Loucy (cell line): ENCODE measurements around the gene SLC46A2.

Experiments
- H2AFZ ChIP-seq: fragments of 200-600 bp; sonication (generic); 2 replicates; pipeline ENCODE4 v1.6.0; 2016; ENCODE audit warnings: antibody characterized with exemption, mild to moderate bottlenecking, low read length, moderate library complexity
- H3F3A ChIP-seq: fragments of 200-600 bp; 2 replicates; pipeline ENCODE4 v1.6.0; 2016; ENCODE audit warnings: antibody characterized with exemption, low read depth, mild to moderate bottlenecking
- H3K27me3 ChIP-seq: fragments of 200-600 bp; sonication (generic); 2 replicates; pipeline ENCODE4 v1.6.1; 2014; ENCODE audit warnings: low read length, mild to moderate bottlenecking; ENCODE audit not compliant: insufficient read depth, poor library complexity, severe bottlenecking
- H3K36me3 ChIP-seq: fragments of 200-600 bp; sonication (generic); 2 replicates; pipeline ENCODE4 v1.6.1; 2016; ENCODE audit warnings: low read length; ENCODE audit not compliant: insufficient read depth
- H3K4me1 ChIP-seq: fragments of 200-600 bp; sonication (generic); 2 replicates; pipeline ENCODE4 v1.5.1; 2014; ENCODE audit warnings: low read length, mild to moderate bottlenecking; ENCODE audit not compliant: insufficient read depth, poor library complexity, severe bottlenecking
- H3K4me2 ChIP-seq: fragments of 200-600 bp; sonication (generic); 2 replicates; pipeline ENCODE4 v1.6.0; 2014; ENCODE audit warnings: antibody characterized with exemption, low read length, low read depth, mild to moderate bottlenecking; ENCODE audit not compliant: poor library complexity, severe bottlenecking
- H3K4me3 ChIP-seq: fragments of 200-600 bp; sonication (generic); 2 replicates; pipeline ENCODE4 v1.5.1; 2014; ENCODE audit warnings: low read length, mild to moderate bottlenecking, mixed read lengths; ENCODE audit not compliant: poor library complexity, severe bottlenecking
- H3K79me2 ChIP-seq: fragments of 200-600 bp; sonication (generic); 2 replicates; pipeline ENCODE4 v1.6.1; 2014; ENCODE audit warnings: low read length; ENCODE audit not compliant: insufficient read depth
- H3K9ac ChIP-seq: fragments of 200-600 bp; sonication (generic); 2 replicates; pipeline ENCODE4 v1.6.0; 2014; ENCODE audit warnings: mild to moderate bottlenecking, low read depth, low read length, moderate library complexity; ENCODE audit not compliant: poor library complexity, severe bottlenecking
- H3K9me2 ChIP-seq: fragments of 200-600 bp; sonication (generic); replicated peaks from 2 replicates; pipeline ENCODE4 v1.6.1; 2016; ENCODE audit warnings: low read depth, low read length, mixed read lengths
- H3K9me3 ChIP-seq: fragments of 200-600 bp; sonication (generic); 2 replicates; pipeline ENCODE4 v1.6.1; 2014; ENCODE audit warnings: mild to moderate bottlenecking, antibody characterized with exemption, low read length, low read depth; ENCODE audit not compliant: insufficient read depth
- H4K20me1 ChIP-seq: fragments of 200-600 bp; sonication (generic); 2 replicates; pipeline ENCODE4 v1.6.0; 2014; ENCODE audit warnings: antibody characterized with exemption, low read length, mild to moderate bottlenecking; ENCODE audit not compliant: insufficient read depth, poor library complexity, severe bottlenecking
- CTCF ChIP-seq: fragments of 200-600 bp; sonication (generic); conservative IDR thresholded peaks from 2 replicates; pipeline ENCODE4 v1.5.1; 2014; ENCODE audit warnings: mild to moderate bottlenecking, antibody characterized with exemption, low read length
- EZH2phosphoT487 ChIP-seq: fragments of 200-600 bp; IDR thresholded peaks from 2 replicates; pipeline ENCODE4 v1.6.1; 2018; ENCODE audit warnings: antibody characterized with exemption, mild to moderate bottlenecking, moderate library complexity, borderline replicate concordance

The SLC46A2 gene

GRCh38 chr9:112863214-112863613, 27.5 kb downstream of the SLC46A2 start:
- Histone ChIP-seq H3K4me2 (no peak overlapping the region), H3K4me3 (no peak overlapping the region), H3K79me2 (no peaks in the 10 kb centered on the region), H3K36me3 (no peaks in the 10 kb centered on the region), H3K9me3 (no peaks in the 10 kb centered on the region), H3K9ac (no peak overlapping the region), H3K9me2 (no peaks in the 10 kb centered on the region), H4K20me1 (no peaks in the 10 kb centered on the region), H2AFZ (no peak overlapping the region), H3K4me1 (no peaks in the 10 kb centered on the region), H3F3A (no peaks in the 10 kb centered on the region), H3K27me3 (no peaks in the 10 kb centered on the region)
- TF ChIP-seq EZH2phosphoT487 (no peak), CTCF (no peak)

- Histone ChIP-seq H3K4me1 (no peaks in the 10 kb centered on the region), H3K9ac (no peak overlapping the region), H2AFZ (no peak overlapping the region), H3K27me3 (no peaks in the 10 kb centered on the region), H3K79me2 (no peaks in the 10 kb centered on the region), H3K4me3 (no peak overlapping the region), H3F3A (no peaks in the 10 kb centered on the region), H4K20me1 (no peaks in the 10 kb centered on the region), H3K4me2 (no peak overlapping the region), H3K9me2 (no peaks in the 10 kb centered on the region), H3K36me3 (no peaks in the 10 kb centered on the region), H3K9me3 (no peaks in the 10 kb centered on the region)
- TF ChIP-seq EZH2phosphoT487 = no peak
Measured at GRCh38 chr9:112861638-112862555, 28.8 kb downstream of the SLC46A2 start.

GRCh38 chr9:112861155-112861554, 29.5 kb downstream of the SLC46A2 start:
- H3K4me2 ChIP-seq = no peak overlapping the region

More at GRCh38 chr9:112861155-112861554, 29.5 kb downstream of the SLC46A2 start:
- TF ChIP-seq CTCF = no peak
- no peak for TF ChIP-seq EZH2phosphoT487
- H3K4me1 ChIP-seq = no peaks in the 10 kb centered on the region
- no peak overlapping the region for H3K4me3 ChIP-seq
- H3K9me2 ChIP-seq = no peaks in the 10 kb centered on the region
- no peak overlapping the region for H3K9ac ChIP-seq
- no peaks in the 10 kb centered on the region for H4K20me1 ChIP-seq
- no peaks in the 10 kb centered on the region for H3K36me3 ChIP-seq
- H3K27me3 ChIP-seq = no peaks in the 10 kb centered on the region
- no peak overlapping the region for H2AFZ ChIP-seq
- H3K9me3 ChIP-seq = no peaks in the 10 kb centered on the region
- no peaks in the 10 kb centered on the region for H3F3A ChIP-seq
- H3K79me2 ChIP-seq = no peaks in the 10 kb centered on the region
